RPMI7951 (cell line): ENCODE results near the gene HEATR9. TPM values are rescaled to one million over a fixed set of nuclear protein-coding genes. Genes with fewer than 3 reads are reported as not detected.

Source experiments
- DNase-seq: peaks from one replicate; pipeline ENCODE4 v3.0.0-alpha.2; 2012; ENCODE audit warnings: low read depth
- total RNA-seq: library from RNA; depleted of rRNA; stranded (reverse); fragments of >200 nt; shearing (Covaris generic); gene quantifications from 2 replicates; pipeline ENCODE4 v1.2.3, GENCODE V29; 2014; rRNA removed

HEATR9 gene
- total RNA-seq, 1 experiment from 2014 or later = not detected

DNA sequence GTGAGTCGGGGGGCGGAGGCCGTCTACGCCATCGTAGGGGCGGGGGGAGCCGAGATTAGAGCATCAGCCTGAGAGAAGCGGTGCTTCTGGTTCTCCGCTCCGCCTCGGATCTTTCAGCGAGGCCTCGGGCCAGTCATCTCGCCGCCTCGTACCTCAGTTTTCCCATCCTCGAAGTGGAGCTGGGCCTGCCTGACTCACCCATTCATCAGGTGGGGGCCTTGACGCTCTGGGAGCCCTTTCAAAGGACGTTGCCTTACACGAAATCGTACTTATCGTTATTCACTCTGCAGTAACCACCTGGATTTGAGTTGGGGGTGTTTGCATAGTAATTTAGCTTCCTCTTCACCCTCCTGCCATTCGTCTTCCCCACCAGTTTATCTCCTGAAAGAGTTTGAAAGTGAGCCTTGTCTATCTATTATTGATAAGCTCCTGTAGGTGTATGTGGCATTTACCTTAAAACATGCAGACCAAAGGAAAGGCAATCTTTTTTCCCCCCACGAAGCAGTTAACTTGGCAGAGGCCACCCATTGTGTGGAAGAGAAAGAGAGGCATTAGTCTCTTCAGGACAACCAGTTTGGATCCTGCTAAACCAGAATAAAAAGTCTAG lies 58.7 kb downstream of the HEATR9 start:
- no peak for DNase-seq

DNA sequence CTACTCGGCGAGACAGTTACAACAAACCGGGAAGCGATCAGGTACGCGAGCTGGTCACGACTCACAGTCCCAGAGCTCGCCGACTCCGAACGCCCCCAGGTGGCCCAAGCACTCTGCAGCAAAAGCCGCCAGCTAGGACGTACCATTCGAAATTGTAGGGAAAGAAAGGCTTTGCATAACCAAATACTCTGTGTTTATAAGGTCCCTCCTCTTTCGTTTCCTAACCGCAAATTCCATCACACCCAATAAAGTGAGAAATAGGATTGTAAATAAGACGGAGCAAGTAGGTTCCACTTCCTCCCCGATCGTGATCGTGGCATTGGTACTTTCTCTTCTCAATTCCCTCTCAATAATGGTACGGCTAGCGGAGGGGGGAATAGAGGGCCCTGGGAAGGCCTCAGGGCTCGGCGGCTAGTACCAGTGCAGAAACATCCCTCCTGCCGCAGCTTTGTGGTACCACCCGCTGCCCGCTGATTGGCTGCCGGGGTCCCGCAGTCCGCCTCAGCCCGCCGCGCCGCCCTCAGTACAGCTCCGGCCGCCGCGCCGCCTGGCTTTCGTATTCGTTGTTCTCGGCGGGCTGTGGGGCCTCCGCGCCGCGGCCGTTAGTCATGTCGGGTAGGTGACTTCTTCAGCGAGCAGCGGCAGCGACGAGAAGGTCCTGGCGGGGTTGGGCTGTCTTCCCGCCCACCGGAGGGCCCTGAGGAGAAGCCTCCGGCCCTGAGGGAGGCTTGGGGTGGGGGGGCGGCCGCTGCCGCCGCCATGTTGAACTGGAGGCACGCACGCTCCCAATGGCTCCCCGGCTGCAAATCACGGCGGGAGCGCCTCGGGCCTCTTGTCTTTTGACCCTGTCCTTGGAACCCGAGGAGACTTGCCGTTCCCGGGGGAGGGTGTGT lies 59.5 kb downstream of the HEATR9 start, which contains the start of gene TAF15:
Gene TAF15, plus strand, starts transcription at position 523 of the 893 bp plus-strand sequence. Its CDS starts 86 bp downstream, at position 609.
- DNase-seq = peak; percentile 98

DNA sequence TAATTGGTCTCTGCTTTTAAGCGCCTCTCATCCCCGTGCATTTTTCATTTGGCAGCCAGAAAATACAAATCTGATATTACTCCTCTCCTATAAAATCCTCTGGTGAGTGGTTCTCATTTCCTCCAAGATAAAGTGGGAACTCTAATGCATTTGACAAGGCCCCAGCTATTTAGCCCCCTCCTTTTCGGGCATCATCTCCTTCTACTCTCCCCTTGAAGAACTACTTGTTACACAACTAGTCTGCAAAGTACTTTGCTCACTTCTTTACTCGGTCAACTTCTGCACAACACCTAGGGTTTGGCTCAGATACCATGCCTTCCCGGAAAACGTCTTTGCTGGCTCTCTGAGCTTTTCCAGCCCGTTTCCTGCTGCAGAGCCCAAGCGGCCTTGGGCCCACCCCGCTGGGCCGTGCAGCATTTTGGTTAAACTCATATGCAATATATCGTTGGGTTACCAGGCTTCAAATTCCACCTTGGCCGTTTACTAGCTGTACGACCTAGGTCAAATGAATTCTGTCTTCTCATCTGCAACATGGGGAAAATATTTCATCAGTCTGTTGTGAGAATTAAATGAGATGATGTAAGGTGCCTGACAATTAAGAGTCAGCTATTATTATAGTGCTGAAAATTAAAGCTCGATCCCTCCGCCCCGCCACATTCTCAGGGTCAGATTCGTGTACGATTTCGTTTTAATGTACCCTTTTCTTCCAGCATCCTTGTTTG lies 60.3 kb downstream of the HEATR9 start:
- peak; percentile 6 for DNase-seq

DNA sequence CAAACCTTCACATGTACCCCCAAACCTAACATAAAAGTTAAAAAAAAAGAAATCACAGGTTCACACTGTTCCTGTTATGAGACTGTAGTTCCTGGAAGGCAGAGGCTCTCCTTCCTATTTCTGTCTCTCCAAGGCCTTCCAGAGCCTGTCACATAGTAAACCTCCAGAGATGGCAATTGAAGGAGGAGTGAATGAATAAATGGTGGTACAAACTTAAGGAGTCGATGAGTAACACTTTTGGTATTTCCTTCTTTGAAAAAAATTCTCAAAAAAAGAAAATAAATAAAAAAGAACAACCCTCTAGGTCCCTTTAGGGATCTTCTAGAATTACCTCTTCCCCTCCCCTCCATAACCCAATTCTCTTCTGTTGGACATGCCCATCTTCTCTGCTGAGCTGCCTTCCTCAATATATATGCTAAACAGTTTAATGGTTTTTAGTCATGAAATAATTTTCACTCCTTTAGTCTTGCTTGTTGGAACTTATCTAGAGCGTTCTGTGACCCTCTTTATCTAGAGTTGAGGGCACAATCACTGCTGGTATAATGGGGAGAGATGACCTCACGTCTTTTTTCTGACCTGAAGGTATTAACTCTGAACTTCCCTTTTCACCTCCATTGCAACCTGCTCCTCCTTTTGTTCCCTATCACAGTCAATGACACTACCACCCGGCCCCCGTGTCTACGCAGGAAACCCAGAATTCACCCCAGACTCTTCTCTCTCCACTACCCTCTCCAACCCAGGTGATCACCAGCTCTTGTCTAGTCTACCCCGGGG lies 61.1 kb downstream of the HEATR9 start:
- peak; percentile 31 for DNase-seq

Other genes starting within 250 kb of the HEATR9 start
- 1.1 and 1.6 TPM in 2 replicates for gene RASL10B, start 137.3 kb downstream of the HEATR9 start, total RNA-seq
- gene GAS2L2, start 115.7 kb downstream of the HEATR9 start, total RNA-seq = not detected in 2 replicates
- gene C17orf50, start 108.0 kb downstream of the HEATR9 start, total RNA-seq = not detected in 2 replicates
- not detected in 2 replicates for gene MMP28, start 73.2 kb downstream of the HEATR9 start, total RNA-seq
- gene TAF15, start 59.4 kb downstream of the HEATR9 start, total RNA-seq = 14.0 and 15.3 TPM in 2 replicates
- 2.7 and 4.0 TPM in 2 replicates for gene CCL5, start 11.5 kb upstream of the HEATR9 start, total RNA-seq
- 0.96 and 2.4 TPM in 2 replicates for gene RDM1, start 61.9 kb upstream of the HEATR9 start, total RNA-seq
- gene LYZL6, start 74.8 kb upstream of the HEATR9 start, total RNA-seq = not detected in 2 replicates
- not detected in 2 replicates for gene CCL16, start 112.6 kb upstream of the HEATR9 start, total RNA-seq
- gene CCL14, start 117.8 kb upstream of the HEATR9 start, total RNA-seq = not detected in 2 replicates
- gene CCL15, start 132.7 kb upstream of the HEATR9 start, total RNA-seq = not detected in 2 replicates
- gene CCL23, start 149.1 kb upstream of the HEATR9 start, total RNA-seq = not detected in 2 replicates
- gene CCL18, start 195.4 kb upstream of the HEATR9 start, total RNA-seq = not detected in 2 replicates
- gene CCL3, start 221.3 kb upstream of the HEATR9 start, total RNA-seq = 0.96 TPM in 1 of 2 replicates, not detected in the other
- not detected in 2 replicates for gene CCL4, start 234.9 kb upstream of the HEATR9 start, total RNA-seq